ENCODE data around the gene NUDCD3. TPM values are rescaled to one million over a fixed set of nuclear protein-coding genes. Genes with fewer than 3 reads are reported as not detected.

NUDCD3 gene
- total and polyA plus RNA-seq, 2 of the 8 experiments (the other 6 are each of a cell fraction or from before 2014, with no cell fraction given) = 35.2 to 93.7 TPM

GRCh38 chr7:44533301-44534055, 43.0 kb upstream of the NUDCD3 start:
- no peaks in the 10 kb centered on the region for H3K4me1 ChIP-seq (replicated peaks in 1 of 4; ENCODE audit: control insufficient read depth in 3 of 4, insufficient read depth in 4 of 4, low read length in 3 of 4)
- H4K91ac ChIP-seq (replicated peaks; ENCODE audit: insufficient read length, low read length) = no peak overlapping the region
- no peak overlapping the region for H4K5ac ChIP-seq (ENCODE audit: insufficient read length, low read depth, low read length)
- H3K23me2 ChIP-seq (ENCODE audit: low read depth, low read length) = no peaks in the 10 kb centered on the region
- H2AFZ ChIP-seq (ENCODE audit: low read length) = 0 out of 2 replicates have a peak overlapping the region, but pooled peaks have one; percentile 64
- H2BK120ac ChIP-seq (replicated peaks; ENCODE audit: low read depth, low read length) = no peak overlapping the region
- no peaks in the 10 kb centered on the region for H3K9me3 ChIP-seq (ENCODE audit: insufficient read depth in 2 of 2, low read depth in 1 of 2, low read length in 1 of 2)
- H3K36me3 ChIP-seq (ENCODE audit: control insufficient read depth in 2 of 4, insufficient read depth in 4 of 4, low read length in 3 of 4) = no peaks in the 10 kb centered on the region
- no peaks in the 10 kb centered on the region for H3K79me1 ChIP-seq (ENCODE audit: low read depth, low read length)
- no peak overlapping the region for H2BK20ac ChIP-seq (ENCODE audit: low read length)
- FAIRE-seq (no peak), DNase-seq (ENCODE audit: low read depth in 1 of 2, low spot score in 2 of 2) (no peak)
- H3K27me3 ChIP-seq (replicated peaks in 1 of 4; ENCODE audit: control insufficient read depth in 3 of 4, extremely low read depth in 1 of 4, insufficient read depth in 3 of 4, low read length in 3 of 4) = no peaks in the 10 kb centered on the region
- no peak overlapping the region for H2BK5ac ChIP-seq (ENCODE audit: low read depth, low read length)
- H3K9ac ChIP-seq (replicated peaks in 1 of 4; ENCODE audit: extremely low read depth in 1 of 4, low read depth in 3 of 4, low read length in 3 of 4) = no peak overlapping the region
- no peak overlapping the region for H3K18ac ChIP-seq (ENCODE audit: extremely low read depth, low read length)
- no peak overlapping the region for H3K56ac ChIP-seq (replicated peaks; ENCODE audit: insufficient read length, low read depth, low read length)
- no peak overlapping the region for H3K4me2 ChIP-seq (ENCODE audit: insufficient read depth in 1 of 2, low read depth in 2 of 2, low read length in 2 of 2)
- H2BK12ac ChIP-seq (ENCODE audit: low read depth, low read length) = no peak overlapping the region
- ChIA-PET POLR2A (ENCODE audit: partially characterized antibody) (interaction anchor here (1.3 to 1.7 kb wide), 3 partner anchors 32 to 43 kb away, joined by 4 to 5 read pairs (median 4); partner anchors contain the start of genes DDX56 and NUDCD3), CTCF (ENCODE audit: partially characterized antibody) (interaction anchor here (0.8 to 10.0 kb wide), 14 partner anchors 10 to 177 kb away, joined by 3 to 98 read pairs (median 7); partner anchors contain the start of gene NUDCD3)
- no peaks in the 10 kb centered on the region for H3K79me2 ChIP-seq (ENCODE audit: control insufficient read depth in 1 of 2, insufficient read depth in 2 of 2, low read length in 2 of 2)
- 86% methylated on average over 8 of the region's 8 CpGs; no CpG with 5 or more reads in 1 of the 2 experiments for WGBS, 2 experiments (ENCODE audit: extremely low coverage in 1 of 2, insufficient coverage in 1 of 2, insufficient read length in 1 of 2, insufficient replicate concordance in 2 of 2, low coverage in 1 of 2, low lambda C conversion rate in 2 of 2, missing lambda C conversion rate in 1 of 2)
- no peak overlapping the region; the same call in 1 of the 2 replicates for H4K8ac ChIP-seq (ENCODE audit: extremely low read depth, insufficient read depth, low read length)
- H4K20me1 ChIP-seq (replicated peaks in 1 of 2; ENCODE audit: control insufficient read depth in 1 of 2, insufficient read depth in 2 of 2, low read length in 2 of 2) = no peaks in the 10 kb centered on the region
- no peak overlapping the region for H3K4ac ChIP-seq (replicated peaks; ENCODE audit: insufficient read length, low read depth, low read length)
- H3K4me3 ChIP-seq (ENCODE audit: extremely low read depth in 1 of 4, insufficient read depth in 2 of 4, low read depth in 3 of 4, low read length in 4 of 4) = no peak overlapping the region
- H3K23ac ChIP-seq (ENCODE audit: insufficient read length) = no peak overlapping the region
- no peak overlapping the region for H2BK15ac ChIP-seq (ENCODE audit: low read length)
- no peak overlapping the region for H3K14ac ChIP-seq (ENCODE audit: insufficient read length)
- H3K27ac ChIP-seq (ENCODE audit: low read depth, low read length) = no peak overlapping the region
- no peak overlapping the region for H2AK5ac ChIP-seq (ENCODE audit: low read depth, low read length)
- no peak for TF ChIP-seq TAF7 (optimal IDR thresholded peaks at IDR 0.05; ENCODE audit: borderline replicate concordance, low read depth, low read length)
- TF ChIP-seq CREB1 (IDR thresholded peaks at IDR 0.05) = no peak
- TF ChIP-seq RNF2 (IDR thresholded peaks at IDR 0.05; ENCODE audit: borderline replicate concordance, low read depth, low read length, missing control alignments, poor library complexity, severe bottlenecking) = no peak
- TF ChIP-seq RBBP5 (IDR thresholded peaks at IDR 0.05; ENCODE audit: borderline replicate concordance, low read depth, low read length) = no peak
- no peak for TF ChIP-seq EGR1 (IDR thresholded peaks at IDR 0.05; ENCODE audit: borderline replicate concordance, low read depth, low read length)

Measured in H1 (cell line).